Endometrium (tissue), 2 donors: ENCODE measurements around the gene HELT.

ENCODE experiments used
- FAIRE-seq: peaks from 2 replicates; lab custom pipeline; 2012; peaks lifted over from hg19 to GRCh38; lab: Jason Lieb, UNC
- donor health status: control.
- donor health status: control.

The HELT gene

DNA sequence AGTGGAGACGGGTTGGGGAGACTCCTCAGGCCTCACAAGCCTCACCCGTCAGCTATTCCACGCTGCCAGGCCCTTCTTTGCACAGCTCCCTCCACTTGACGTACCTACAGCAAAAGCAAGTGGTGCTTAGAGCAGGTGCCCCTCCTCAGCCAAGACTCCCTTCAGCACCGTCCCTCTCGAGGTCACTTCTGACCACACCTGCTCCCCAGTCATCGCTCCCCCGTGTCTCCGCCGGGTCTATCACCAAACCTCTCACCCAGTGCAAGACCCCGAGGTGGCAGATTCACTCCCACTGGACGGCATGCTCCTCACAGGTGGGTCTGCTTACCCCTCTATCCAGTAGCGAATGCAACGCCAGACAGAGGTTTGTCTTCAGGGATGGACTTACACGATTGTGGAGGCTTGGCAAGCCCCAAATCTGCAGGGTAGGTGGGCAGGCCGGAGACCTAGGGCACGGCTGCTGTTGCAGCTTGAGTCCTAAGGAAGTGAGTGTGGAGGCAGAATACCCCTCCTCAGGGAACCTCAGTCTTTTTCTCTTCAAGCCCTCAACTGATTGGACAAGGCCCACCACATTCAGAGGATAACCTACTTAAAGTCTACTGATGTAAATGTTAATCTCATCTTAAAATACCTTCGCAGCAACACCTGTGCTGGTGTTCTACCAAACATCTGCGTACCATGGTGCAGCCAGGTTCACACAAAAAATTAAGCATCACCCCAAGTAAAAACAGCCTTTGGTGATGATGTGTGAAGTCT is 14.5 kb upstream of the HELT start:
- FAIRE-seq, result no peak

DNA sequence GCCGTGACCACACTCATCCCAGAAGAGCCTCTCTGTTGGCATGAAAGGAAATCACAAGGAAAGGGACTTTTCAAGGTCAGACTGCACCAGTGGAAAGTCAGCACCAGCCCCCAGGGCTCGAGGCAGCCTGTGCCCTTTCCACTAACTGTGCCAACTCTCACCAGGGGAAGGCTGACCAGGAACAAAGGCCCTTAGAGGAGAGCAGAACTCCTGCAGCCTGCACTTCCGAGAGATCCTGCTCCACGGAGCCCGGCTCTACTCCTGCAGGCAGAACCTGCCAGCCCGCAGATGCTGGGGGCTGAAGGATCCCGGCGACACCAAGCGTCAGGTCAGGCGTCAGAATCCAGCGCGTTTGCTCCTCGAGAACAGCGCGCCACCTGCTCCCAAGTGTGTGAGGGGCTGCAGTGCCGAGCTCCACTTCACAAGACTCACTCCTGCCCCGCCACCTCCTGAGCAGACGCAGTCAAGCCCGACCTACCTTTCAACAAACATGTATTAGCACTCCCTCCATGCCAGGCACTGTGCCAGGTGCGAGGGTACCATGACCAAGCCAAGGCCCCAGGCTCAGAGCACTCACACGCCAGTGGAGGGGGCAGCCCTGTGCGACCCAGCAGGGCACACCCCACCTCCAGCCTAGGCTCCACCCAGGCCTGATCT is 13.6 kb upstream of the HELT start:
- no peak for FAIRE-seq

DNA sequence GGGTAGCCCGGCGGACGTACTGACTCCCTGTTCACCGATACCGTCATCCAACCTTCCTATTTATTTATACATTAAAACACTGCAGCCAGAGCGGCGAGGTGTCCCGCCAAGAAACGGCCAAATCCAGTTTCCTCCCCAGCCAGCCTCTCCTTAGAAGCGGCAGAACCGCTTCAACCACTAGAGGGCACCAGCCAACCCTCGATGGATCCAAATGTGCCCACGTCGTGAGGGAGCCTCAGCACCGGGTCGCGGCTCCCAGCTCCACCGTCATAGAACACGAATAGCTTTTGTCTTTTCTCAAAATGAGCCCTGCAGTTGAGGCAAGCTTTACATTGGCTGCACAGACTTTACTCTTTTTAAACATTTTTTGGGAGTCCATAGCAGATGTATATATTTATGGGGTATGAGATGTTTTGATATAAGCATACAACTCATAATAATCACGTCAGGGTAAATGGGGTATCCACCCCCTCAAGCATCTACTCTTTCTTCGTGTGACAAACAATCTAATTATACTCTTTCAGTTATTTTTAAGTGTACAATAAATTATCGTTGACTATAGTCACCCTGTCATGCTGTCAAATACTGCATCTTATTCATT is 13.0 kb upstream of the HELT start:
- FAIRE-seq, result no peak

DNA sequence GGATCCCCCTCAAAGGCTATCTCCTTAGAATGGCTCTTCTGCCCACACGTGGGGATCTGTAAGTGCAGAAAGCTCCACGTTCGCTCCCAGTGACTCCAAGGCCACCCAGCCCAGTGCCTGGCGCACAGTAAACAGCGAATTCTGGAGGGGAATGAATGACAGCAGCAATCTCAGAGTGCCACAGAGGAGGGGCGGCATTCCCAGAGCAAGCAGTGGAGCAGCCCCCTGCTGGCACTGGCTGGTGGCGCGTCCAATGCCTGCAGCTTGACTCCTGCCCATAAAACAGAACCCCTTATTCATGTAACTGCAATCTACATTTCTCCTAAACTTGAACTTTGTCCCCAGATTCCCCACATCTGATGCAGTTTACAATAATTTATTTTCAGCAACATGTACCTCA is 6.9 kb upstream of the HELT start:
- no peak for FAIRE-seq

DNA sequence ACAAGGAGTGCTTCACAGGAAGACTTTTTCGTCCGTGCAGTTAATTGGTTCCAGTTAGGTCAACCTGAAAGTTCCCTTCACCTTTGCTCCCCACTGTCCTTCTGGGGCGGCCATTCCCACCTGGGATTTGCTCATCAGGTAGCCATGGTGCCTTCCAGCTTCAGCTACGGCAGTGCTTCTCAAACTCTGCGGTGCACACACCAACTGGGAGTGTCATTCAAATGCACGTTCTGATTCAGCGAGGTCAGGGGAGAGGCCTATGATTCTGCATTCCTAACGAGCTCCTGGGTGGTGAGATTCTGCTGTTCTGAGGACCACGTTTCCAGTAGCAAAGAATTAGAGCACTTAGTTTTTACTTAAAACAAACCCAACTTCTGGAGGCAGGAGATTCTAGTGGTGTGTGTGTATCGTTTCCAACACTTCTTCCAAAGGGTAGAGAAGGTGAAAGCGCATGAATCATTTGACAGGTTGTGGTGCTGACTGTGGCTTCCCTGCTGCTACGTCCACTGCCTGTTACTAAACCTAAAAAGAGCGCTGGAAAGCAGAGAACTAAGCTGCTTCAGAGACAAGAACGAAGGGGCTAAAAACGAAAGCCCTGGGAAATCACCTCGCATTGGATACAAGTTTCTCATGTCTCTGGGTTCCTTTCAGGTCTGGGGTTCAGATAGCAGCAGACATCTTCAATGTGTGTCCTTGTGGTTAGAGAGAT is 4.7 kb upstream of the HELT start:
- FAIRE-seq, result no peak

DNA sequence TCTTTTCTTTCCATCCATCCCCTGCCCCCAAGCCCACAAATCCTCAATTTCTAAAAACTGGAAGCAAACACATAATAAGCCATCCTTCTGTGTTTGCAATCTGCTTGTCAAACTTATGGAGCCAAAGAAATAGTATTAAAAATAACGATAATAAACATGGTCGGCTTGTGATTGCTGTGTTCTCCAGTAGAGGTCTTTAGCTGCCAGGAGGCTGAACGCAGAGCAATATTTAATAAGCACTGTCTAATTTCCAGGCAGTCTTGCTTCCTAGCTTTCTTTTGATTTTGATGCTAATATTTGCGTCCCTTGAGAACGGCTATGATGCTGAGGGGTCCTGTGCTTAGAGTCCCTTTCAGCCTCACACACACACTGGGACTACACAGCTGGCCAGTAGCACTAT is 3.2 kb upstream of the HELT start:
- no peak for FAIRE-seq

DNA sequence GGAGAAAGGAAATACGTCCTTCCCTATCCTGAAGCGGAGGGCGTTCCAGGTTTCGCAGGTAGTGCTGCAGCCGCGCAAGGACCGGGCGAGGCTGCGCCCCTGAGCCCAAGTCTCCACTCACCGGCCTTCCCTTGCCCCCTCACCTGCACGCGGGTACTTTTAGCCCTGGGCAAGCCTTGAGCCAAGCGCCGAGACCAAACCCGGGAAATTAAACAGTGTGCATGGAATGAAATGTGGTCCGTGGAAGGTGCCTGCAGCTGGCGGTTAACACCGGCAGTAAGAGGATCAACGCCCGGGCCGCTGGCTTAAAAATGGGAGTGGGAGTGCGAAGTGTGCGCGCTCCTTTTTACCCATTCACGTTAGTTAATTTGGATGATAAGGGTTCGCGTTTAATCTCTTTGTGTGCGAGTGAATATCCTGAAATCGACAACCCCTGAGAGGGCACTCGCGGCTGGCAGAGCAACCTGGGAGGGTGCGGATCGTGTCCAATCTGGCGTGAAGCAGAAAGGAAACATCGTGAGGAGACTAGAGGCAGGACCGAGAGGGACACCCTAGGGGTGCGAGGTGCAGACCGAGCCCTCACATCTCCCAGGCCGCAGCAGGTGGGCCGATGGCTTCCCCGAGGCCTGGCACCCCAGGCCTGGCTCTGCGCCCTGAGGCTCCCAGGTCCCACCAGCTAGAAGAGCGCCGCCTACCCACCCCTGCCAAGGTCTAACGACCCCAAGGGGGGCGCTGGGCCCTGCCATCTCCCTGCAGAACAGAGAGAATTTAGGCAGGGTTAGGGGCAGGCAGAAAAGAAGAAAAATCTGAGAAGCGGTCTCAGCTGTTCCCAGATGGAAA is 2.0 kb upstream of the HELT start:
- no peak for FAIRE-seq

DNA sequence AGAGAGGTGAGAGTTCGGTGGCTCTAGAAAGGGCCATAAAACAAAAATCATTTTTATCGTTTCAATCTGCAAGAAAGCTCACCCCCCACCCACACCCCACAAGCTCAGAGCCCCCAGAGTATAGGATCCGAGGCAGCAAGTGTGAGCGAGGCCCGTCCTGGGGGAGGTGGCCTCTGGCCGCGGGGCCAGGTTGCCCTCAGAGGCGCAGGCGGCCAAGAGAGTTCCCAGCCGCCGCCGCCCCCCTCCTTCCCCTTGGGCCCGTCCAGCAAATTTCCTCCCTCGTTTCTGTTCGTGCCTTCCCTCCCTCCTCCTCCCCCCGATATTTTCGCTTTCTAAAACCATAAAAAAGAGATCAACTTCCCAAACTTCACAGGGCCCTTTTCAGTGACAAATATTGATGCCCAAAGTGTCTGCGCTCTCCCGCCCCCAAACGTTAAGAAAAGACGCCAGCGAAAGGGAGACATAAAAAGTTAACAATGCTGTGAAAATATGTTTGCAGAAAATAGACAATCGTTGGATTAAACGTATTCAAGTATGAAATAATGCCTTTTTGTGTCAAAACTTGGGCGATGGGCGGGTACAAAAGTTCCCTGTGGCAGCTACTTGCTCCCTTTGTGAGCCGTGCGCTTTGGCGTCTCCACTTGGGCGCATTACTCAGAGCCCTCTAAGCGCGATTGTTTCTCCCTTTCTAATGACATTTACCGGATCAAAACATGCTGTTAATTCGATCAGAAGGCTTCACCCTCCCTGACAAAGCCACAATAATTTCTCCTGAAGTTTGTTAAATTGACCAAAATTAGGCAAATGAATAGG is 1.1 kb upstream of the HELT start:
- no peak for FAIRE-seq

DNA sequence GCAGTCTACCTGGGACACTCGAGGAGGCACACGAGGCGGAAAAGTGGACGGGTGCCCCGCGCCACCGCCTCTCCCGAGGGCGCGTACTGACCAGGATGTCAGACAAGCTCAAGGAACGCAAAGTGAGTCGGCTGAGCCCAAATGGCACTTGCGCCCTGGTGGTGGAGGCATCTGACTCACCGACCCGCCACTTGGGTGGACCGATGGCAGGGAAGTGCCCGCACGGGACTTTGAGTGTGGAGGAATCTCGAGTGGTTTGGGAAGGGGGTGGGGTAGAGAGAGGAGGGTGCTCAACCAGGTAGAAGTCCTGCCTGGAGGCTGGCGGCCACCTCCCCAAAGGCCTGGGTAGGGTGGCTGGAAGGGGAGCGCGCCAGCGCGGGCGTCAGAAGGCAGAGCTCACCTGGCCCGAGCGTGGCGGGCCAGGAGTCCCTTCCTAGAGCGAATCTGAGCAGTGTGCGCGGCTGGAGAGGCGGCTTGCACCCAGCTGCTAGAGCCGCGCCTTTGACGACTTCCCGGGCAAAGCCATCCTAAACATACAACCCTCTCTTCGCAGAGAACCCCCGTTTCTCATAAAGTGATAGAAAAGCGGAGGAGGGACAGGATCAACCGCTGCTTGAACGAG is 655 bp downstream of the HELT start:
- FAIRE-seq, result no peak

DNA sequence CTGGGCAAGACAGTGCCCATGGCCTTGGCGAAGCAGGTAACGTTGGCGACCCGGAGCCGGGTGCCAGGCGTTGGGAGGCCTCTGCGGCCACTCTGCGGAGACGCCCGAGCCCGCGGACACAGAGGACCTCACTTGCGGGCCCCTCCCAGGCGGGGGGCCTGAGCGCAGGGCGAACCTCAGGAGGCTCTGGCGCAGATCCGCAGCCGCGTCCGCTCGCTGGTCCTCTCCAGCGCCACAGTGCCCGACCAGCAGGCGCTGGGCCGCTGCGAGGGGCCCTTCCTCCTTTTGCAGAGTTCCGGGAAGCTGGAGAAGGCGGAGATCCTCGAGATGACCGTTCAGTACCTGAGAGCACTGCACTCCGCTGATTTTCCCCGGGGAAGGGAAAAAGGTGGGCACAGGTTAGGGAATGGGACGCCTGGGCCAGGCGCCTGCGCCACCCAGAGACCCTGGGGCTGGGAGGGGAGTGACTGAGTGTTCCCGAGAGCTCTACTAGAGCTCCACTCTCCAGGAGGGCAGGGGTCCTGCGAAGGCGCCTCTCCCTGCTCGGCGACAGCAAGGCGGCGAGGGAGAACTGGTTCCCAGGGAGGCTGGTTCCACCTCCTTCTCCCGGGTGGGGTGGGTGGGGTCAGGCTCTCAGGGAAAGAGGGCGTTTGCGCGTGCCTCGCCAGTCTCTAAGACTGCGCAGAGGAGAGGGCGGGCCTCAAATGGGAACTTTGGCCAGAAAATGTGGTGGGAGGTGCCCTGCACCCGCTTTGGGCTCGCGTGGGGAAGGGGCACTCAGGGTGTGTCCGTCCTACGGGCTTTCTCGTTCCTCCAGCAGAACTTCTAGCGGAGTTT is 1.4 kb downstream of the HELT start:
- FAIRE-seq, result no peak

DNA sequence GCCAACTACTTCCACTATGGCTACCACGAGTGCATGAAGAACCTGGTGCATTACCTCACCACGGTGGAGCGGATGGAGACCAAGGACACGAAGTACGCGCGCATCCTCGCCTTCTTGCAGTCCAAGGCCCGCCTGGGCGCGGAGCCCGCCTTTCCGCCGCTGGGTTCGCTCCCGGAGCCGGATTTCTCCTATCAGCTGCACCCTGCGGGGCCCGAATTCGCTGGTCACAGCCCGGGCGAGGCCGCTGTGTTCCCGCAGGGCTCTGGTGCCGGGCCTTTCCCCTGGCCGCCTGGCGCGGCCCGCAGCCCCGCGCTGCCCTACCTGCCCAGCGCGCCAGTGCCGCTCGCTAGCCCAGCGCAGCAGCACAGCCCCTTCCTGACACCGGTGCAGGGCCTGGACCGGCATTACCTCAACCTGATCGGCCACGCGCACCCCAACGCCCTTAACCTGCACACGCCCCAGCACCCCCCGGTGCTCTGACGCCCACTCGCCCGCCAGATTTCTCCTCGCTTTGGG is 2.1 kb downstream of the HELT start:
- FAIRE-seq, result no peak

DNA sequence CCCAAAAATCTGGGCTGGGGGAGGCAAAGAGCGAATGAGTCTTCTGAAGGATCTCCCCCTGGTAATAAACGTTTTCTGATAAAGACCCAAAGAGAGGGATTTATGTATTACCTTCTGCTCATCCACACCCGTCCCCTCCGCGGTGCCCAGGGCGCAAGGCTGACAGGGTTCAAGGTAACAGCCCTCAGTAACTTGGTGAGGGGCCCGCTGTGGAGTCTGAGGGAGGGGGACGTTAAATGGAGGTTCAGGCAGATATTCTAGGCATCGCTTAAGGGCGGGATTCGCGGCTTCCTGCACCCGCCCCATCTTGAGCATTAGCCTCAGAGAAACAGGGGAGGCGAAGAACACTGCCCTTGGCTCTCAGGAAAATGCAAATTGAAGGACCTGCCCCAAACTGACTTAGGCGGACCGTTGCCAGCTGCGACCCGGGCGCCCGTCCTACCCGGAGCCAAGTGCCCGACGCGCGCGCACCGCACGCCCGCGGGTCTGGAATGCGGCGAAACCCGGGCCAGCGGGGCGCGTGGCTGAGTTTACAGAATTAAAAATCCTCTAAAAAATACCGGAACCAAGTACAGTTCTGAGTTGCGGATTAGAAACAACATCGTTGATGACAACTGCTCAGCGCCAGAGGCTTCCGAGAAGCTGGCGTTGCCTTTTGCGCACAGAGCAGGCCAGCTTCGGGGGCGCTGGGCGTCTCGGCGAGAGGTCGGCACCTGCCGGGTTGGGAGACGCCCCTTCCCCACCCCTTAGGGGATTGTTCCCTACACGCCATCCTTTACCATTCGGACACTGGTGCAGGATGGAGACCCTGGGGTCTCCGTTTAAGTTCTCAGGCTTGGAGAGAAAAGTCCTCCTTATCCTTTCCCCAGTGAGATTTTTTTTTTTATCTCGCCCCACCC is 2.8 kb downstream of the HELT start:
- no peak for FAIRE-seq

DNA sequence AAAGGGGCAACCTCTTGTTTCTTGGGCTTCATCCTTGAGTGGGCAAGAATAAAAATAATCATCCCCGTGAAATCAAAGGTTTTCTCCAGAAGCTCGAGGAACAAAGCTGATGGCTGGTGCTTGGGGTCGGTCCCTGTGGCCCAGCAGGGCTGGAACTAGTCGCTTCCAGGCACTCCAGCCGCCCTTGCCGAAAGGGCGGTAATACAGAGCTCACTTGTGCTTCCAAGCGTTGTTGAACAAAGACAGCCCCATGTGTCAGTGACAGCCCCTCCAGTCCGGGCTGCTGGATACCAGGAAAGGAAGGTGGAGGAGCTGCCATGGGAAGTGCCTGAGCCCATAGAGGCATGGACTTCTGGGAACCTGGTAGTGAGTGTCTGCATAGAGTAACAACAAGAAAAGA is 5.2 kb downstream of the HELT start:
- no peak for FAIRE-seq

DNA sequence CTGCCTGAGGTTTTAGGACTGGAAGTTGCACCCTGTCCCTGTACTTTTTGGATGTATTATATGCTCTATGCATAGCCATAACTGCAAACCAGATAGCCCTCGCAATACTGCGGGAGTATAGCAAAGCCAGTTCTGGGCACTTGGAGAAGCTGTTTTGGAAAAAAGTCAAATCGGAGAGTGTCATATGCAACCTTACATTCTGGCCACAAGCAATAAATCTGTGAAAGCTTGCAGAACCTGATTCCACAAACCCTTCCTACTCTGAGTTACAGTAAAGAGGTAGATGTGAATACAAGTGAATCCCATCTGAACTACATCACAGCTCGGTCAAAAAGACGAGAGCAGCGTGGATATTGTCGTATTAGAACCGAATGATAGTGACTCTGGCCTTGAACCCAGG is 10.3 kb downstream of the HELT start:
- no peak for FAIRE-seq

DNA sequence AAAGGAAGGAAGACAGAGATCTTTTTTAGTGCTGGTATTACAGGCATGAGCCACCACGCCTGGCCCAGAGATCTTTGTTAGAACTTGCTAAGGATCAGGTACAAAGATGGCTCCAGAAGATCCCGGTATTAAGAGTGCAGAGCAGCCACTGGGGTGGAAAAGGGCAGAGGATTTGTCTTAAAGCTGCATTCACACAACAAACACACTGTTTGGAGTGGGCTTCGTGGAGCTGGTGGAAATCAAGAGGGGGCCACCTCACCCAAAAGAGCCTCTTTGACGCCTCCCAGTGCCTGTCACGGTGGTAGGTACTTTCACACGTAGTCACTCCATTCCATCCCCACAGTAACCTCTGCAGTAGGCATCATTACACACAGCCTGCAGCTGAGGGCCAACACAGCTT is 13.3 kb downstream of the HELT start:
- no peak for FAIRE-seq

DNA sequence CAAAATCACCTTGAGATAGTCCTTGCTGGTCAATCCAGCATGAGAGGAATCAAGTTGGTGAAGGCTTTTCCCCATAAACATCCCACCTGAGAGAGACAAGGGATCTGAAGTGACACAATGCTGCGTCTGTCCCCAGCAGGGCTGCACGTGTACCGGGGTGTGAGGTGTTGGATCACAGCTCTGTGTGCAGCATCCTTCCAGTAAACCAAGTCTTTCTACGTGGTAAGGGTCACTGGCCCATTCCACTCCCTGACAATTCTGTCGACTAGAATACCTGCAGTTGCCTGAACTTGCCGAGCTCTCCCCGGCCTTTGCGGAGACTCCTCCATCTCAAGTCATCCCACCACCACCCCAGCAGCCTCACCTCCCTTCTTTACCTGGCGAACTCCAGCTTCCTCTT is 14.8 kb downstream of the HELT start:
- no peak for FAIRE-seq

DNA sequence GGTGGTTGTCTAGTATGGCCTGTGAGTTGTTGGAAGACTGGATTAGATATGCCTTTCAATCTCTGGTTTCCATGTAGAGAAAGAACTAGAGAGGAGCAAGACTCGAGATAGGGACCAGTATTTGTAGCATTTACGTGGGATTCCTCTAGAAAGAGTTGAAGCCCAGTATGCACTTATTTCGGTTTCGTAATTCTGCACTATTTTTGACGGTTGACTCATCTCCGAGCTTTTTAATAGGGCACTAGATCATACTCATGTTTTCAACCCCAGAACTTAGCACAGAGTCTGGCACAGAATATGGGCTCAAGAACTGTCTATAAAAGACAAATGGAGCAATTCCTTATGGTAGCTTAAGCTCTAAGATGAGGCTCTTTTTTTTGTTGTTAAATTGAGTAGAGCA is 15.7 kb downstream of the HELT start:
- no peak for FAIRE-seq

DNA sequence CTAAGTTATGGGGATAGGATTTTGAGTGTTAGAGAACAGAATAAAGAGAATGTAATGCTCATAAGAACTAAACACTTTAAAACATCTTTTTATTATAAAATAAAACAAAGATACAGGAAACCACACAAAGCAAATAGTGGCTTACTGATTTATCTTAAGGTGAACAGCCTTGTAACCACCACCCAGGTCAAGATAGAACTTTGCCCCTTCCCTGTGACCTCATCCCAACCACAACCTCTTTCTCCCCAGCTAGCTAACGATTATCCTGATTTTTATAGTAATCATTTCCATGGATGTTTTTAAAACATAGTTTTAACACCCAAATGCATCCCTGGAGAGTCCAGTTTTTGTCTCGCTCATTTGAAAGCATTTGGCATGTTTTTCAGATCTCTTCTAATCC is 17.0 kb downstream of the HELT start:
- no peak for FAIRE-seq

DNA sequence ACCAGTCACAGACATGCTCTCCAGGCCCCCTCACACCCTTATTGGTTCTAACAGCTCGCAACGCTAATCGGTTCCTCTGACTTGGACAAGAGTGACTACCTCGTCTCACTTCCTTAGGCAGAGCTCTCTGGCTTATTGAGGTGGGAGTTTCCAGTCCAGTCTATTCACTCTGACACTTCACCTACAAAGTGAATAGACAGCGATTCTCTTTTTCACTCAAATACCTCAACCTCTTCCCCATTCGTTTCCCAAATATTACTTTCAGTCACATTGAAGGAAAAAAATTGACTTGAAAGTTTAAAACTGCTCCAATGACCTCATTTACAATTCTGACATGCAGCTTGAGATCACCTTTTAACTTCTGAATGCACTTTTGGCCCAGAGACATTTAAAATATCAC is 17.7 kb downstream of the HELT start:
- FAIRE-seq, result no peak
